EL (cell line): ENCODE measurements around the gene GCLC.
"Not testable (repeated sequence)": the region's sequence is repeated elsewhere in the genome, so short reads cannot be mapped to it uniquely, and the experiment has no call there.

Experiments used
- DNase-seq: peaks from one replicate; pipeline ENCODE4 v3.0.0-alpha.2; 2016

The GCLC gene

GRCh38 chr6:53544470-53545308 lies at the start of gene GCLC:
TSS of gene GCLC (minus strand) at chr6:53545101. CDS start at chr6:53544645, 456 bp downstream.
- DNase-seq, result peak; percentile 95

- DNase-seq, result no peak
Observed at GRCh38 chr6:53594596-53594995, 49.7 kb upstream of the GCLC start.

- peak; percentile 56 for DNase-seq
Observed at GRCh38 chr6:53593001-53593488, 48.1 kb upstream of the GCLC start.

GRCh38 chr6:53591873-53592272 lies 47.0 kb upstream of the GCLC start:
- DNase-seq, result no peak

GRCh38 chr6:53588816-53589509 lies 44.1 kb upstream of the GCLC start:
- DNase-seq, result no peak

GRCh38 chr6:53587291-53587690 lies 42.4 kb upstream of the GCLC start:
- DNase-seq, result no peak

DNA sequence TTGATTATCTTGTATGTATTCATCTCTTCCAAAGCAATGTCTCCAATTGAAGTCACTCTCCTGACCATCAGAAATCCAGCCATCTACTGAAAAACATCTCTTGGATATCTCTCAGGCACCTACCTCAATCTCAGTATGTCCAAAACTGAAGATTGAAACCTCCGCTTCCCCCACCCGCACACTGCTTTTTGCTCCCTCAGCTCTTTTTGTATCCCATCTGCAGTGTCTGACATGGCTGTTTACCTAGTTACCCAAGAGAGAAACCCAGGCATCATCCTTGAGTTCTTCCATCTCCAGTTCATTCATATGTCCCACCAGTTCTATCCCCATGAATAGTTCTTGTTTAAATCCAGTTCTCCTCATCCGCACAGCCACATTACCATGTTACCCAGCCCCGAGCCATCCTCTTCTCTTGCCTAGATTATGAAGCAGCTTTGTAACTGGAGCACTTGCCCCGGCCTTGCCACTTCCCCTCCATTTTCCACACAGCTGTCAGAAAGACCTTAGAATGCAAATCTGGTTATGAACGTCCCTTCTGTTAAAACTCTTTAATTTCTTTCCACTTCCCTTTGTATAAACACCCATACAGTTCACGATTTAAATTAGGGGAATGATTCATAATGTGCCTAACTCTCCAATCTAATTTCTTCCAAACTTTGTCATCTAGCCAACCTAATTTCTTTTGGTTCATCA lies 40.5 kb upstream of the GCLC start:
- DNase-seq, result no peak

GRCh38 chr6:53584726-53585125 lies 39.8 kb upstream of the GCLC start:
- no peak for DNase-seq

- DNase-seq, result no peak
Observed at GRCh38 chr6:53583451-53583850, 38.5 kb upstream of the GCLC start.

DNA sequence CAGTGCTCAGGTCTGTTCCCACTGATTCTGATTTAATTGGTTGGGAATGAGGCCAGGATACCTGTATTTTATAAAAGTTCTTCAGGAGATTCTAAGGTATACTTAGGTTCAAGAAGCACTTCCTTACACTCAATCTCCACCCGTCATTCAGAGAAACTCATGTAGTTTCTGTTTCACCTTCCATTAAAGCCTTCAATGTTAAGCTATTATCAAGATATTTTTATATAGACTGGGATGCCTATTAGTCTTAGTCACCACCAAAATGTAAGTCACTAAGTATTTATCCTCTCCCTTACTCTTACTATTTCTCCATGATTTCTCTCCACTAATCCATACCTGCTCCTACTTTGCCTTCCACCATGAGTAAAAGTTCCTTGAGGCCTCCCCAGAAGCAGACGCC lies 38.1 kb upstream of the GCLC start:
- peak; percentile 38 for DNase-seq

GRCh38 chr6:53581856-53582255 lies 37.0 kb upstream of the GCLC start:
- no peak for DNase-seq

DNA sequence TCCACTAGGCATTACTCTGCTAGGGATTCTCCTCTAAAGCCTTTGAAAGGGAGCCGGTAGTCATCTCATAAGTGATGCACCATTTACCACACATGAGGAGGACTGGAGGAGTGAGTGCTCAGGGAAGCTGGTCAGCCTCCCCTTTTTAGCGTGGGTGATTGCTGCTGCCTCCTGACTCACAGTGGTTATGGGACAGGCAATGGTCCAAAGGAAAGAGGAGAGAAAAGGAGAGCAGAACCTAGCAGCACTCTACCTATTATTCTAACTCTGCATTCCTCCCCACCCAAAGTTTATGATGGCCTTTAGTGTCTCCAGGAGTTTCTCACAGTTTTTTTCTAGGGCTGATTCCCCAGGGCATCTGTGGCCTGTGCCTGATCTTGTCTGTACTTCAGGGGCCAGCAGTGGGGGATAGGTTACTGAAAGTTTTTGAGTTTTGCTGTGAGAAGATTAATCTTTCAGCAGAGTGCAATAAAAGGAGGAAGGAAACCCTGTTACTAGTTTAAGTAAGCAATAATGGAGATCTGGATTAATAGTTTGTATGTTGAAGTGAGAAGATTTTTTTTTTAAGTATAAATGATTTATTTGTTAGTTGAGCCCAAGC lies 36.4 kb upstream of the GCLC start:
- DNase-seq, result peak; percentile 52

GRCh38 chr6:53579338-53579737 lies 34.4 kb upstream of the GCLC start:
- DNase-seq, result no peak

- DNase-seq, result no peak
Observed at GRCh38 chr6:53578371-53578770, 33.5 kb upstream of the GCLC start.

DNA sequence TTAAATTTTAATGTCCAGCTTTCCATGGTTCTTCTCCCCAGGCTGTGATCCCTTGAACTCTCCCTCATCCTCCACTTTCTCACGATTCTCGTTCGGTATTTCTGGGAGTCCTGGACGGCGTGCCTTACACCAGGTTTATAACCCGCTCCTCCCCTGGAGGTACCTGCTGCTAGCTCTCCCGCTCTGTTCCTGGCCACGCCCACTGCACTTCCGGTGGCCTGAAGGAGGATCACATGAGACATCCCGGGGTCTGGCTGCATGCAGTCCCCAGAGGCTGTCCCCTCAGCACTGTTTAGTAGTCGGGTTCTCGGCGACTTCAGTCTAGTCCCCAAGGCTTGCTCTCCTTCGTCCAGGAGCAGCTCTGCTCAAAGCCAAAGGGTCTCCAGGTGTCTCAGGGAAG lies 28.4 kb upstream of the GCLC start:
- no peak for DNase-seq

DNA sequence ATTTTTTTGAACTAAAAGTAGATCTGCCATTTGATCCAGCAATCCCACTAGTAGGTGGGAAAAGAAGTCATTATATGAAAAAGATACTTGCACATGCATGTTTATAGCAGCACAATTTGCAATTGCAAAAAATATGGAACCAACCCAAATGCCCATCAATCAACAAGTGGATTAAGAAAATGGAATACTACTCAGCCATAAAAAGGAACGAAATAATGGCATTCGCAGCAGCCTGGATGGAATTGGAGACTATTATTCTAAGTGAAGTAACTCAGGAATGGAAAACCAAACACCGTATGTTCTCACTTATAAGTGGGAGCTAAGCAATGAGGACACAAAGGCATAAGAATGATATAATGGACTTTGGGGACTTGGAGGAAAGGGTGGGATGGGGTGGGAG lies 27.5 kb upstream of the GCLC start:
- not testable (repeated sequence) for DNase-seq

DNA sequence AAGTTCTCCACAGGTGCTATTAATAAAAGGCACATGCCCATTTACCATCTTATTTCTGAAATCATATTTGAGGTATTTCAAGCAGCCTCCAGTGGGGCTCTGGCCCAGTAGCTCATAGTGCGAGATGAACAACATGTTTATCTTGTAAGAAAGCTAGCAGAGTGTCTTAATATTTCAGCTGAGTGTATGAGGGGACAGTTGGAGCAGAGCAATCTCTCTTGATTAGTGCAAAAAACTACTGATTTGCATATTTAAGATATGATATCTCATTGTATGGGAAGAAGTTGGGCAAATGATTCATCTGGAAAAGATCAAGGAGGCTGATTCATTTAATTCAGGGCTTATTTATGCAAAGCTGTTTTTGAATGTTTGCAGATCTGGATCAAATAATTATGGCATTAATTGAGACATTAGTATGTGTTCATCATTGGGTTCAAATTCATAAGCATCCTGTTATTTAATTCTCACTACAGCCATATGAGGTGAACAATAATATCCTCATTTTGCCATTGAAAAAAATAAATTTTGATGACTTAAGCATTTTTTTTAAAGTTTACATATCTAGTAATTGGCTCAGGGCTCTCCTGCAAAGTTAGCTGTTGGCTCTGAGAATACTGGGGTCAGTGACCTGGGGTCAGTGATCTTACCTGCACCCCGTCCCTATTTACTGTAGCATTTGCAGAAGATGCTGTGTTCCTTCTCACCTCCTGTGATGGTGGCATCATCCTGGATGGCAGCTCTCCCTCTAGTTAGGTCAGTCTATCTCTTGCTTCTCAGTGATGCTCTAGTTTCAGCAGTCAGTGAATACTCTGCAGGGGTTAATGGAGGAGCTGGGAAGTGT lies 24.1 kb upstream of the GCLC start:
- DNase-seq, result no peak

GRCh38 chr6:53567701-53568100 lies 22.8 kb upstream of the GCLC start:
- no peak for DNase-seq

DNA sequence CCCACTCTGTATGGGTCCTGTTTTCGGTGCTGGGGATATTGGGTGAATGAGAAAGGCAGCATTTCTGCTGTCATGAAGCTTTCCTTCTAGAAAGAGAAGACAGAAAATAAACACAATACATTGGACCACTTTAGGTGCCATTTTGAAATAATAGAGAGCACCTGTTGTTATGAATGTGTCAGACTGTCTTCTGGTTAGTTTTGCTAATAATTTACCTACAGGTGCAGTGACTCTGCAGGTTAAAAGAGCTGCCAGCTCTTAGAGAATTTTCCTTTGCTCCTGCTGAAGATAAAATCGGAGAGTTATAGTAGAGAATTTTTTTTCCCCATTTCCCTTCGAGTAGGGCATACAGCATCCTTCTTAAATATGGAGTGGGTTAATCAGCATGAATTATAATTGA lies 21.9 kb upstream of the GCLC start:
- no peak for DNase-seq

GRCh38 chr6:53565886-53566285 lies 21.0 kb upstream of the GCLC start:
- DNase-seq, result no peak

DNA sequence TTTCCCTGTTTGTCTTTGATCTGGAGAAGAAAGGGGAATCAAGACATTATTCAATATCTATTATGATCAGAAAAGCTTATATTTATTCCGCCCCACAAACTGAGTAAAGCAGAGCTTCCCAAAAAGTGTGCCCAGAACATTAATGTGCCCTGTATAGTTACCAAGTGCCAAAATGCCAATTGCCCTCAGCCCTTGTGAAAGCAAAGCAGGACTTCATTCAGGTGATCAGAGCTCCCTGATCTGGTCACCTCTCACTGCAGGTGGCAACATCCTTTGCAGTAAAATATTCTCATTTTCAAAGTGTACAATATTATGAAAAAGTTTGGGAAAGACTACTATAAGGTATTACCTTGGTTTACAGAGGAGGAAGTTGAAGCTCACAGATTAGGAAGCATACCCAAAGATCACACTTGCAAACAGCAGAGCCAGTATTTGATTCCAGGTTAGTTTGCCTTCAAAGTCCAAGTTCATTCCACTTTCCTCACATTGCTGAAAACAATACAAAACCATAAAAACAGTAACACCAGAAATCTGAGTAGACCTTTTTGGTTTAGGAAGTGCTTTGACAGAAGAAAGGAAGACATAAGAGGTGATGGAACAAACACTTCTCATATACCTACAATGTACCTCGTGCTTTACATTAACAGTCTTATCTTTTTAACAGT lies 19.6 kb upstream of the GCLC start:
- DNase-seq, result no peak
